ENCODE results near the gene DCTPP1. TPM values are rescaled to one million over a fixed set of nuclear protein-coding genes. Genes with fewer than 3 reads are reported as not detected.
"Not testable (repeated sequence)": the region's sequence is repeated elsewhere in the genome, so short reads cannot be mapped to it uniquely, and the experiment has no call there.

Gene DCTPP1
- 85.8 TPM for polyA plus RNA-seq (2013, experiment 1 of 4)
- 79.1 TPM for polyA plus RNA-seq (2013, experiment 2 of 4)
- polyA plus RNA-seq (2013, experiment 3 of 4): 53.6 TPM
- polyA plus RNA-seq (2013, experiment 4 of 4): 57.4 TPM

- no peak within 1 kb of the TSS for H3K27ac ChIP-seq (ENCODE audit: insufficient read depth, low read depth, low read length, poor library complexity, severe bottlenecking)
- no peaks in the 10 kb centered on the region for H3K9me3 ChIP-seq (ENCODE audit: control insufficient read depth, low read length)
- H3K4me1 ChIP-seq (ENCODE audit: control insufficient read depth, insufficient read depth, low read length): no peaks in the 10 kb centered on the region
- H3K4me3 ChIP-seq (ENCODE audit: insufficient read depth, low read depth, low read length): peak within 1 kb of the TSS; percentile 85
- WGBS, 2 experiments: 0 to 1% methylated on average over 49 of the region's 49 CpGs
- H3K27me3 ChIP-seq (ENCODE audit: control insufficient read depth, insufficient read depth, low read length, poor library complexity, severe bottlenecking): peaks cover 5% of the 10 kb centered on the region
- no peaks in the 10 kb centered on the region for H3K36me3 ChIP-seq (ENCODE audit: control insufficient read depth, insufficient read depth, low read length)
Measured at GRCh38 chr16:30429678-30430427, at the start of gene DCTPP1. Gene DCTPP1, minus strand, starts transcription at chr16:30430030. Its CDS starts 50 bp downstream, at chr16:30429980.

DNA sequence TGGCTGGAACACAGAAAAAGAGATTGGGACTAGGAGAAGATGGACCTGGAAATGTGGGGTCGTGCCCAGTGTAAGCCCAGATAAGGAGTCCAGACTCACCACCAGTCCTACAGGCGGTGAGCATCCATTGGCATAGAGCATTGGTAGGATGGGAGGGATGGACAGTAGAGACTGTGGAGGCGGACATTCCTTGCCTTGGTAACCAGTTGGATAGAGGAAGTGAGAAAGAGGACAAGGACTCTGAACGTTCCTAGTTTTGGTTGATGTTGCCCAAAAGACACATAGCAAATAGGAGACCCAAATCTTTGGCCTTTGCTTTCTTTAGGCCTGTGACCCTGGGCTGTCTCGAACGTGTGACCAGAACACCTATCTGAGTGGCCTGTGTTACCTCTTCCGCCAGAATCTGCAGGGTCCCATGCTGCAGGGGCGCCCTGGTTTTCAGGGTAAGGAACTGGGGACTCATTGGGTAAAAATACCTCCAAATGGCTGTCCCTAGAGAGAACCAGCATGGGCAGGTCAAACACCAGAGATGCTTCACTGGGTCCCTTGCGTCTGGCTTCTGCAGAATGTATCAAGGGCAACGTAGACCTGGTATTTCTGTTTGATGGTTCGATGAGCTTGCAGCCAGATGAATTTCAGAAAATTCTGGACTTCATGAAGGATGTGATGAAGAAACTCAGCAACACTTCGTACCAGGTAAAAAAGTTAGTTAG lies 49.1 kb upstream of the DCTPP1 start:
- WGBS, 2 experiments: 91 to 92% methylated on average over 12 of the region's 12 CpGs
- Histone ChIP-seq H3K4me1 (ENCODE audit: control insufficient read depth, insufficient read depth, low read length) (no peaks in the 10 kb centered on the region), H3K27me3 (ENCODE audit: control insufficient read depth, insufficient read depth, low read length, poor library complexity, severe bottlenecking) (no peaks in the 10 kb centered on the region), H3K36me3 (ENCODE audit: control insufficient read depth, insufficient read depth, low read length) (no peaks in the 10 kb centered on the region), H3K4me3 (ENCODE audit: insufficient read depth, low read depth, low read length) (no peak overlapping the region), H3K9me3 (ENCODE audit: control insufficient read depth, low read length) (no peaks in the 10 kb centered on the region), H3K27ac (ENCODE audit: insufficient read depth, low read depth, low read length, poor library complexity, severe bottlenecking) (no peak overlapping the region)

- not testable (repeated sequence) for H3K9me3 ChIP-seq (ENCODE audit: control insufficient read depth, low read length); H3K4me3 ChIP-seq (ENCODE audit: insufficient read depth, low read depth, low read length); H3K27me3 ChIP-seq (ENCODE audit: control insufficient read depth, insufficient read depth, low read length, poor library complexity, severe bottlenecking); H3K27ac ChIP-seq (ENCODE audit: insufficient read depth, low read depth, low read length, poor library complexity, severe bottlenecking); H3K4me1 ChIP-seq (ENCODE audit: control insufficient read depth, insufficient read depth, low read length); H3K36me3 ChIP-seq (ENCODE audit: control insufficient read depth, insufficient read depth, low read length)
- WGBS, 2 experiments: 90 to 91% methylated on average over 3 of the region's 3 CpGs
Measured at GRCh38 chr16:30477773-30478172, 47.9 kb upstream of the DCTPP1 start.

DNA sequence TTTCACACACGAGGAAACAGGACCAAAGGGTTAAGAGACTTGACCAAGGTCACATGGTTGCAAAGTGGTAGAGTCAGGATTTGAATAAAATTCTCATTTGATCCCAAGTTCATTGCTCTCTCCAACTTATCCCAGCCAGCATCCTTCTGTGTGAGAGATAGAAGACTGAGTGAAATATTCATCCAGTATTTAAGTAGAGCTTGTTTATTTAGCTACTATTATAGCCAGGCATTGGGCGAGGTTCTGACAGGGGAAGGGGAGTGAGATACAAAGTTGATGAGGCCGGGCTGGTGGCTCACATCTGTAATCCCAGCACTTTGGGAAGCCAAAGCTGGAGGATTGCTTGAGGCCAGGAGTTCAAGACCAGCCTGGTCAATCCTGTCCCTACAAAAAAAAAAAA lies 47.2 kb upstream of the DCTPP1 start:
- Histone ChIP-seq H3K4me1 (ENCODE audit: control insufficient read depth, insufficient read depth, low read length) (no peaks in the 10 kb centered on the region), H3K36me3 (ENCODE audit: control insufficient read depth, insufficient read depth, low read length) (no peaks in the 10 kb centered on the region), H3K27ac (ENCODE audit: insufficient read depth, low read depth, low read length, poor library complexity, severe bottlenecking) (no peak overlapping the region), H3K27me3 (ENCODE audit: control insufficient read depth, insufficient read depth, low read length, poor library complexity, severe bottlenecking) (no peaks in the 10 kb centered on the region), H3K4me3 (ENCODE audit: insufficient read depth, low read depth, low read length) (no peak overlapping the region), H3K9me3 (ENCODE audit: control insufficient read depth, low read length) (no peaks in the 10 kb centered on the region)
- WGBS, 2 experiments: 89 to 90% methylated on average over 3 of the region's 3 CpGs

DNA sequence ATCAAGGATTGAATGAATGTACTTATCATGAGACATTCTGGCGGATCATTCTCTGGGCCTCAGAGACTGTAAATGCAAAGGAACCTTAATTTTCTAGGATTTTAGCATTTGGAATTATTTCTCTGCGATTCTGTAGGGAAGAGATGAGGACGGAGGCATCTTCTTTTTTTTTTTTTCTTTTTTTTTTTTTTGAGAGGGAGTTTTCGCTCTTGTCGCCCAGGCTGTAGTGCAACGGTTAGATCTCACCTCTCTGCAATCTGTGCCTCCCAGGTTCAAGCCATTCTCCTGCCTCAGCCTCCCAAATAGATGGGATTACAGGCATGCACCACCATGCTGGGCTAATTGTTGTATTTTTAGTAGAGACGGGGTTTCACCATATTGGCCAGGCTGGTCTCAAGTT lies 44.9 kb upstream of the DCTPP1 start:
- H3K4me3 ChIP-seq (ENCODE audit: insufficient read depth, low read depth, low read length): no peak overlapping the region
- H3K9me3 ChIP-seq (ENCODE audit: control insufficient read depth, low read length): no peaks in the 10 kb centered on the region
- 88 to 90% methylated on average over 7 of the region's 7 CpGs for WGBS, 2 experiments
- no peaks in the 10 kb centered on the region for H3K36me3 ChIP-seq (ENCODE audit: control insufficient read depth, insufficient read depth, low read length)
- H3K4me1 ChIP-seq (ENCODE audit: control insufficient read depth, insufficient read depth, low read length): no peaks in the 10 kb centered on the region
- no peak overlapping the region for H3K27ac ChIP-seq (ENCODE audit: insufficient read depth, low read depth, low read length, poor library complexity, severe bottlenecking)
- no peaks in the 10 kb centered on the region for H3K27me3 ChIP-seq (ENCODE audit: control insufficient read depth, insufficient read depth, low read length, poor library complexity, severe bottlenecking)

- Histone ChIP-seq H3K27me3 (ENCODE audit: control insufficient read depth, insufficient read depth, low read length, poor library complexity, severe bottlenecking) (no peaks in the 10 kb centered on the region), H3K27ac (ENCODE audit: insufficient read depth, low read depth, low read length, poor library complexity, severe bottlenecking) (no peak overlapping the region), H3K9me3 (ENCODE audit: control insufficient read depth, low read length) (no peaks in the 10 kb centered on the region), H3K36me3 (ENCODE audit: control insufficient read depth, insufficient read depth, low read length) (no peaks in the 10 kb centered on the region), H3K4me1 (ENCODE audit: control insufficient read depth, insufficient read depth, low read length) (no peaks in the 10 kb centered on the region), H3K4me3 (ENCODE audit: insufficient read depth, low read depth, low read length) (no peak overlapping the region)
- 92 to 93% methylated on average over 35 of the region's 35 CpGs for WGBS, 2 experiments
Measured at GRCh38 chr16:30474074-30474452, 44.2 kb upstream of the DCTPP1 start.

- Histone ChIP-seq H3K9me3 (ENCODE audit: control insufficient read depth, low read length) (no peaks in the 10 kb centered on the region), H3K36me3 (ENCODE audit: control insufficient read depth, insufficient read depth, low read length) (no peaks in the 10 kb centered on the region), H3K4me1 (ENCODE audit: control insufficient read depth, insufficient read depth, low read length) (no peaks in the 10 kb centered on the region), H3K27ac (ENCODE audit: insufficient read depth, low read depth, low read length, poor library complexity, severe bottlenecking) (no peak overlapping the region), H3K27me3 (ENCODE audit: control insufficient read depth, insufficient read depth, low read length, poor library complexity, severe bottlenecking) (no peaks in the 10 kb centered on the region), H3K4me3 (ENCODE audit: insufficient read depth, low read depth, low read length) (no peak overlapping the region)
- 92 to 93% methylated on average over 19 of the region's 19 CpGs for WGBS, 2 experiments
Measured at GRCh38 chr16:30473231-30474073, 43.6 kb upstream of the DCTPP1 start.

DNA sequence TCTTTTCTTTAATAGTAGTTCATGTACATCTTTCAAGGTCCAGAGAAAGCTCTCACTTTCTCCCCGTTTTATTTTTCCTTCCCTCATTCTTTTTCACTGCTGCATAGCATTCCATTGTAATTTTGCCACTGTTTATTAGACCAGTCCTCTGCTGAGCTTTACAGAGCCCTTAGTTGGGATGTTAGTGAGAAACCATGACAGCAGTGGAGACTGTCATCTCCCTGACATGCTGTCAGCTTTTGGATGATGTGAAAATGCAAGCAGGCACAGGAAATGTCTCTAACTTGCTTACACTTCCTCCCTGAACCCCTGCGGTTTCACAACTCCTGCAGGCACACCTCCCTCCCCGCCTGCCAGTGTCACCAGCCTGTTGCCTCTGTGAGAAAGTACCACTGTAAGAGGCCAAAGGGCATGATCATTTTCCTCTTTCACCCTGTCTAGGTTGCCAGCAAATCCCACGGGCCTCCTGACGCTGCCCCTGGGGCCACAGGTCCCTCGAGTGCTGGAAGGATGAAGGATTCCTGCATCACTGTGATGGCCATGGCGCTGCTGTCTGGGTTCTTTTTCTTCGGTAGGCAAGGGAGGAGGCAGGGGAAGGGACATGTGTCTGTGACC lies 42.6 kb upstream of the DCTPP1 start, which contains the start of gene ITGAL:
ITGAL (plus strand) TSS at position 415 of the 615 bp plus-strand sequence; CDS start at position 511, 96 bp downstream.
- H3K4me3 ChIP-seq (ENCODE audit: insufficient read depth, low read depth, low read length): no peak within 1 kb of the TSS
- 86 to 87% methylated on average over 8 of the region's 8 CpGs for WGBS, 2 experiments
- no peaks in the 10 kb centered on the region for H3K9me3 ChIP-seq (ENCODE audit: control insufficient read depth, low read length)
- no peaks in the 10 kb centered on the region for H3K36me3 ChIP-seq (ENCODE audit: control insufficient read depth, insufficient read depth, low read length)
- H3K27ac ChIP-seq (ENCODE audit: insufficient read depth, low read depth, low read length, poor library complexity, severe bottlenecking): no peak within 1 kb of the TSS
- H3K27me3 ChIP-seq (ENCODE audit: control insufficient read depth, insufficient read depth, low read length, poor library complexity, severe bottlenecking): no peaks in the 10 kb centered on the region
- no peaks in the 10 kb centered on the region for H3K4me1 ChIP-seq (ENCODE audit: control insufficient read depth, insufficient read depth, low read length)

DNA sequence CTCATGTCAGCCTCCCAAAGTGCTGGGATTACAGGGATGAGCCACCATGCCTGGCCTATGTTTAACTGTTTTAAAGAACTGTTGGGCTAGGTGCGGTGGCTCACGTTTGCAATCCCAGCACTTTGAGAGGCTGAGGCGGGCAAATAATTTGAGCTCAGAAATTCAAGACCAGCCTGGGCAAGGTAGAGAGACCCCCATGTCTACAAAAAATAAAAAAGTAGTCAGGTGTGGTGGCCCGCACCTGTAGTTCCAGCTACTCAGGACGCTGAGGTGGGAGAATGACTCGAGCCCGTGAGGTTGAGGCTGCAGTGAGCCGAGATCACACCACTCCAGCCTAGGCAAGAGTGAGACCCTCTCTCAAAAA lies 40.8 kb upstream of the DCTPP1 start:
- H3K27me3 ChIP-seq (ENCODE audit: control insufficient read depth, insufficient read depth, low read length, poor library complexity, severe bottlenecking): no peaks in the 10 kb centered on the region
- WGBS, 2 experiments: 90 to 91% methylated on average over 8 of the region's 8 CpGs
- H3K36me3 ChIP-seq (ENCODE audit: control insufficient read depth, insufficient read depth, low read length): no peaks in the 10 kb centered on the region
- no peaks in the 10 kb centered on the region for H3K9me3 ChIP-seq (ENCODE audit: control insufficient read depth, low read length)
- no peak overlapping the region for H3K27ac ChIP-seq (ENCODE audit: insufficient read depth, low read depth, low read length, poor library complexity, severe bottlenecking)
- H3K4me1 ChIP-seq (ENCODE audit: control insufficient read depth, insufficient read depth, low read length): no peaks in the 10 kb centered on the region
- H3K4me3 ChIP-seq (ENCODE audit: insufficient read depth, low read depth, low read length): no peak overlapping the region

Measured in ectodermal cell (in vitro differentiated cells).